Endothelial cell of umbilical vein (primary cell): Measurements from ENCODE around the gene PHLPP1. TPM values are rescaled to one million over a fixed set of nuclear protein-coding genes. Genes with fewer than 3 reads are reported as not detected.

ENCODE experiments used
- BruUV-seq: library from RNA; stranded (reverse); fragments of 400-500 nt; replicated peaks from 2 replicates; lab custom pipeline; 2021; lab: Mats Ljungman, UMichigan
- CTCF ChIA-PET: fragments of 300-600, 350-600 bp; sonication (Branson Sonifier 250); formaldehyde crosslinking; loops from one replicate; lab custom pipeline; 2021; ENCODE audit warnings: antibody characterized with exemption, inconsistent platforms; lab: Charles Lee
- POLR2A ChIA-PET: fragments of 300-600, 350-600 bp; sonication (Branson Sonifier 250); formaldehyde crosslinking; loops from one replicate; lab custom pipeline; 2021; ENCODE audit warnings: antibody characterized with exemption, inconsistent platforms; lab: Charles Lee
- DNase-seq: peaks from one replicate; pipeline ENCODE4 v3.0.0-alpha.2; 2011; ENCODE audit warnings: low read depth, low spot score
- FAIRE-seq: peaks from 2 replicates; lab custom pipeline; 2011; peaks lifted over from hg19 to GRCh38; lab: Jason Lieb, UNC
- H2AFZ ChIP-seq: 2 replicates; pipeline ENCODE4 v1.6.0; 2012; ENCODE audit warnings: low read depth, low read length, control low read depth, inconsistent platforms
- H3K27ac ChIP-seq: 2 replicates; pipeline ENCODE4 v1.5.1; 2011; ENCODE audit warnings: low read depth, mild to moderate bottlenecking, control low read depth, low read length, moderate library complexity; ENCODE audit not compliant: insufficient read depth
- H3K27me3 ChIP-seq, 2 experiments: 2 replicates each; pipeline versions ENCODE4 v1.6.0 to v1.6.1; 2011; ENCODE audit warnings: low read length in 2 of 2, mixed read lengths in 1 of 2; ENCODE audit not compliant: control insufficient read depth in 2 of 2, insufficient read depth in 2 of 2
- H3K36me3 ChIP-seq, 2 experiments: 2 replicates in 1 of 2; 3 replicates in 1 of 2; pipeline ENCODE4 v1.5.1; 2011; ENCODE audit warnings: low read length in 2 of 2, mild to moderate bottlenecking in 1 of 2, moderate library complexity in 1 of 2; ENCODE audit not compliant: control insufficient read depth in 2 of 2, insufficient read depth in 2 of 2; ENCODE audit errors: extremely low read depth in 1 of 2
- H3K4me1 ChIP-seq: 3 replicates; pipeline ENCODE4 v1.5.1; 2011; ENCODE audit warnings: mild to moderate bottlenecking, low read length; ENCODE audit not compliant: control insufficient read depth, insufficient read depth; ENCODE audit errors: extremely low read depth
- H3K4me2 ChIP-seq: 2 replicates; pipeline ENCODE4 v1.6.1; 2011; ENCODE audit warnings: low read length, control low read depth, mixed read lengths; ENCODE audit not compliant: insufficient read depth
- H3K4me3 ChIP-seq, 3 experiments: fragments of 200-600 bp in 1 of 3; sonication (generic), shearing (Covaris generic) in 1 of 3; replicated peaks in 1 of 3; 2 replicates each; pipeline ENCODE4 v1.5.1; 2011 to 2016; ENCODE audit warnings: control low read depth in 3 of 3, low read length in 3 of 3, mild to moderate bottlenecking in 2 of 3, inconsistent platforms in 1 of 3, low read depth in 1 of 3, moderate library complexity in 1 of 3; ENCODE audit not compliant: insufficient read depth in 1 of 3
- H3K79me2 ChIP-seq: 2 replicates; pipeline ENCODE4 v1.6.0; 2012; ENCODE audit warnings: low read length, inconsistent platforms; ENCODE audit not compliant: control insufficient read depth, insufficient read depth
- H3K9ac ChIP-seq: replicated peaks from 2 replicates; pipeline ENCODE3; 2011; ENCODE audit warnings: low read length, control low read depth; ENCODE audit not compliant: insufficient read depth; ENCODE audit errors: extremely low read depth
- H3K9me1 ChIP-seq: replicated peaks from 3 replicates; pipeline ENCODE4 v1.6.0; 2011; ENCODE audit warnings: mild to moderate bottlenecking, low read length; ENCODE audit not compliant: control insufficient read depth, insufficient read depth; ENCODE audit errors: extremely low read depth
- H3K9me3 ChIP-seq: replicated peaks from 2 replicates; pipeline ENCODE4 v1.5.1; 2012; ENCODE audit warnings: low read length, inconsistent platforms; ENCODE audit not compliant: control insufficient read depth, insufficient read depth
- H4K20me1 ChIP-seq: replicated peaks from 2 replicates; pipeline ENCODE3; 2011; ENCODE audit warnings: mild to moderate bottlenecking, low read length; ENCODE audit not compliant: control insufficient read depth, insufficient read depth; ENCODE audit errors: extremely low read depth
- CTCF ChIP-seq, 2 donors: IDR thresholded peaks; 1 replicate in 1 of 2; 2 replicates in 1 of 2; pipeline ENCODE4 v1.5.1; 2011; ENCODE audit warnings: low read length in 2 of 2, mild to moderate bottlenecking in 2 of 2, moderate library complexity in 2 of 2, control low read depth in 1 of 2, inconsistent platforms in 1 of 2, low read depth in 1 of 2; ENCODE audit not compliant: insufficient read depth in 1 of 2; ENCODE audit errors: extremely low read depth in 1 of 2
- EZH2 ChIP-seq: IDR thresholded peaks from 2 replicates; pipeline ENCODE4 v1.6.1; 2012; ENCODE audit warnings: borderline replicate concordance, low read depth, mild to moderate bottlenecking, moderate library complexity, low read length, inconsistent platforms; ENCODE audit not compliant: severe bottlenecking
- FOS ChIP-seq: IDR thresholded peaks from 2 replicates; pipeline ENCODE4 v1.6.1; 2011; ENCODE audit warnings: mild to moderate bottlenecking, low read length, moderate library complexity, borderline replicate concordance; ENCODE audit not compliant: insufficient read depth
- GATA2 ChIP-seq: IDR thresholded peaks from 2 replicates; pipeline ENCODE4 v1.7.0; 2011; ENCODE audit warnings: low read depth, mild to moderate bottlenecking, moderate library complexity, mixed read lengths, low read length; ENCODE audit not compliant: insufficient read length, insufficient read depth
- JUN ChIP-seq: IDR thresholded peaks from 2 replicates; pipeline ENCODE4 v1.6.1; 2011; ENCODE audit warnings: borderline replicate concordance, low read depth; ENCODE audit not compliant: insufficient read length, insufficient read depth
- MAX ChIP-seq: IDR thresholded peaks from 2 replicates; pipeline ENCODE4 v1.6.1; 2011; ENCODE audit not compliant: insufficient read depth, insufficient read length
- MYC ChIP-seq: IDR thresholded peaks from one replicate; pipeline ENCODE4 v1.6.1; 2011; ENCODE audit warnings: mild to moderate bottlenecking, low read depth, low read length
- POLR2A ChIP-seq: IDR thresholded peaks from 2 replicates; pipeline ENCODE4 v1.6.1; 2012; ENCODE audit warnings: low read depth, mild to moderate bottlenecking, control low read depth, low read length
- POLR2AphosphoS5 ChIP-seq: IDR thresholded peaks from 2 replicates; pipeline ENCODE4 v1.6.1; 2012; ENCODE audit warnings: low read depth, mild to moderate bottlenecking, control low read depth, low read length, moderate library complexity; ENCODE audit not compliant: insufficient read depth
- dilution Hi-C: fragments of 300-500 bp; cut with MboI; formaldehyde crosslinking; loops from one replicate; pipeline ENCODE4 v1.15.0; 2019; ENCODE audit warnings: low sequenced_read_pairs; ENCODE audit not compliant: extremely low pct_ligation_motif_present
- intact Hi-C: fragments of 100-400 bp; cut with micrococcal nuclease; formaldehyde crosslinking; loops from one replicate; pipeline ENCODE4 v1.10.0; 2022
- polyA plus RNA-seq, 4 experiments: library from polyadenylated mRNA; depleted of rRNA in 3 of 4; stranded (reverse) in 3 of 4; unstranded in 1 of 4; fragments of >200 nt; gene quantifications; 2 replicates each; pipeline versions ENCODE4 v1.2.1 to v1.2.3, GENCODE V29; 2011 to 2012; ENCODE audit warnings: missing spikeins in 1 of 4
- total RNA-seq: library from RNA; stranded (reverse); gene quantifications from 2 replicates; pipeline ENCODE4 v1.2.3, GENCODE V29; 2021

PHLPP1 gene
- total and polyA plus RNA-seq, 2 donors (not counting 3 experiments of a cell fraction or from before 2014, with no cell fraction given) = 4.0 to 10.8 TPM

- H3K79me2 ChIP-seq = no peaks in the 10 kb centered on the region
- no peaks in the 10 kb centered on the region for H3K4me1 ChIP-seq
- FAIRE-seq (no peak), DNase-seq (no peak)
- no peak overlapping the region for H3K4me2 ChIP-seq
- ChIA-PET CTCF (no interaction called here), POLR2A (no interaction called here)
- intact Hi-C loops (no loop called here), dilution Hi-C loops (no loop called here)
- no TSS peak for BruUV-seq
- no peak overlapping the region for H3K9ac ChIP-seq
- no peaks in the 10 kb centered on the region for H3K27me3 ChIP-seq
- no peak overlapping the region for H3K27ac ChIP-seq
- H2AFZ ChIP-seq = no peak overlapping the region
- no peaks in the 10 kb centered on the region for H3K36me3 ChIP-seq
- no peak overlapping the region for H3K4me3 ChIP-seq
- TF ChIP-seq FOS = no peak
- TF ChIP-seq EZH2 = no peak
- TF ChIP-seq POLR2AphosphoS5 = no peak
- no peak for TF ChIP-seq POLR2A
- TF ChIP-seq CTCF (IDR thresholded peaks at IDR 0.05; ENCODE audit: extremely low read depth in 1 of 2, insufficient read depth in 1 of 2, low read depth in 1 of 2, low read length in 2 of 2) = no peak
- TF ChIP-seq MAX = no peak
- TF ChIP-seq JUN = no peak
- TF ChIP-seq MYC = no peak
- no peak for TF ChIP-seq GATA2
- no peaks in the 10 kb centered on the region for H3K9me1 ChIP-seq
- no peaks in the 10 kb centered on the region for H3K9me3 ChIP-seq
- H4K20me1 ChIP-seq = no peaks in the 10 kb centered on the region
These were observed 133.6 kb downstream of the PHLPP1 start for GRCh38 chr18:62848946-62849345.
